Right lobe of liver (tissue), 6 donors: ENCODE results near the gene DCAF11. TPM values are rescaled to one million over a fixed set of nuclear protein-coding genes. Genes with fewer than 3 reads are reported as not detected.

Experiments used
- ATAC-seq, 4 donors: fragments of 200-7000 bp; cut with Tn5 transposase; one replicate each; pipeline ENCODE4 v1.9.1; 2020; ENCODE audit warnings: mild to moderate bottlenecking in 4 of 4, moderate library complexity in 4 of 4
- DNase-seq, 3 donors: peaks; one replicate each; pipeline ENCODE4 v3.0.0-alpha.2; 2020
- H3K27ac ChIP-seq, 3 donors: fragments of 200-600 bp; one replicate each; pipeline ENCODE4 v1.8.0; 2022
- H3K27me3 ChIP-seq, 2 donors: fragments of 200-600 bp; one replicate each; pipeline ENCODE4 v1.8.0; 2022
- H3K36me3 ChIP-seq, 4 donors: fragments of 200-600 bp; sonication (generic) in 1 of 4; one replicate each; pipeline versions ENCODE4 v1.5.1 to v1.8.0; 2017 to 2022; ENCODE audit warnings: control low read depth in 1 of 4
- H3K4me1 ChIP-seq, 4 donors: fragments of 200-600 bp; sonication (generic) in 1 of 4; one replicate each; pipeline versions ENCODE4 v1.5.1 to v1.8.0; 2017 to 2022; ENCODE audit warnings: control low read depth in 1 of 4
- H3K4me3 ChIP-seq, 3 donors: fragments of 200-600 bp; one replicate each; pipeline ENCODE4 v1.8.0; 2022
- H3K9me3 ChIP-seq, 4 donors: fragments of 200-600 bp; sonication (generic) in 1 of 4; one replicate each; pipeline versions ENCODE4 v1.5.1 to v1.8.0; 2017 to 2022; ENCODE audit warnings: control low read depth in 1 of 4
- CTCF ChIP-seq, 4 donors: fragments of 200-600 bp in 3 of 4; fragments of 450-650 bp in 1 of 4; IDR thresholded peaks; one replicate each; pipeline versions ENCODE4 v1.5.1 to v1.8.0; 2016 to 2022; ENCODE audit warnings: antibody characterized with exemption in 4 of 4, mild to moderate bottlenecking in 2 of 4
- POLR2A ChIP-seq: fragments of 450-650 bp; IDR thresholded peaks from one replicate; pipeline ENCODE4 v1.6.1; 2017; ENCODE audit warnings: antibody characterized with exemption, mild to moderate bottlenecking
- WGBS: methylation state at CpG from one replicate; pipeline ENCODE4 v1.1.6; 2018; ENCODE audit warnings: low coverage, low lambda C conversion rate; ENCODE audit not compliant: insufficient coverage; ENCODE audit errors: missing lambda C conversion rate; 5-methylcytosine and 5-hydroxymethylcytosine counted together
- intact Hi-C, 2 donors: fragments of 100-400 bp; cut with DNase I; formaldehyde crosslinking; loops; one replicate each; pipeline versions ENCODE4 v1.11.2 to v1.14.1; 2022
- total RNA-seq, 6 experiments: library from RNA; depleted of rRNA in 2 of 6; stranded (reverse); fragments of >200 nt in 2 of 6; fragmentation: NEBNext Ultra II Directional in 3 of 6; extraction: Animal tissue kit (Norgen Biotek cat#: 25700) in 3 of 6; gene quantifications; one replicate each; pipeline versions ENCODE4 v1.1.0 to v1.2.4, GENCODE V29; 2016 to 2023
- donor health status: DM: no; HTN: yes; CAD: no.
- donor health status: DM: no; HTN: no; CAD: no.
- donor health status: DM: no; HTN: no; CAD: no.
- donor health status: DM: no; HTN: yes; CAD: no.
- donor health status: DM: no; HTN: yes; CAD: no.

The DCAF11 gene
- total RNA-seq, 6 experiments from 2014 or later, result 65.9 to 180 (median 103) TPM

- intact Hi-C loops, result no loop called here
- Histone ChIP-seq H3K4me3 (peak overlapping the region; percentile 50 to 82 (median 82)), H3K4me1 (peaks cover 0 to 22% (median 6%) of the 10 kb centered on the region in 4 donors), H3K36me3 (peaks cover 0 to 43% (median 16%) of the 10 kb centered on the region in 4 donors), H3K27me3 (no peaks in the 10 kb centered on the region), H3K27ac (peak overlapping the region; percentile 88 to 100 (median 89)), H3K9me3 (no peaks in the 10 kb centered on the region)
- no peak for ATAC-seq
- DNase-seq, result no peak
- TF ChIP-seq CTCF (IDR thresholded peaks at IDR 0.05) (no peak), POLR2A (no peak)
- WGBS, result 21% methylated on average over 6 of the region's 6 CpGs
Measured at GRCh38 chr14:24116128-24116814, 1.7 kb downstream of the DCAF11 start.

GRCh38 chr14:24117179-24117578 is 2.6 kb downstream of the DCAF11 start:
- Histone ChIP-seq H3K9me3 (no peaks in the 10 kb centered on the region), H3K27ac (peak overlapping the region in 1 of 3 donors; percentile 100), H3K27me3 (no peaks in the 10 kb centered on the region), H3K4me1 (peaks cover 0 to 22% (median 6%) of the 10 kb centered on the region in 4 donors), H3K36me3 (peaks cover 3 to 52% (median 21%) of the 10 kb centered on the region in 4 donors), H3K4me3 (peak overlapping the region in 2 of 3 donors; percentile 82)
- WGBS, result 23% methylated on average over 3 of the region's 6 CpGs
- intact Hi-C loops, result no loop called here
- ATAC-seq (no peak), DNase-seq (peak; percentile 59 to 84 (median 80))
- no peak for TF ChIP-seq POLR2A
- TF ChIP-seq CTCF (IDR thresholded peaks at IDR 0.05), result no peak

GRCh38 chr14:24119691-24120090 is 5.1 kb downstream of the DCAF11 start:
- DNase-seq, result no peak
- no peak for TF ChIP-seq CTCF (IDR thresholded peaks at IDR 0.05)
- no peak for TF ChIP-seq POLR2A
- ATAC-seq, result no peak
- Histone ChIP-seq H3K4me3 (no peak overlapping the region), H3K27me3 (no peaks in the 10 kb centered on the region), H3K4me1 (peaks cover 0 to 17% (median 4%) of the 10 kb centered on the region in 4 donors), H3K36me3 (peaks cover 3 to 74% (median 27%) of the 10 kb centered on the region in 4 donors), H3K9me3 (no peaks in the 10 kb centered on the region), H3K27ac (no peak overlapping the region)
- 93% methylated on average over 2 of the region's 6 CpGs for WGBS
- intact Hi-C loops, result no loop called here

GRCh38 chr14:24121210-24121609 is 6.6 kb downstream of the DCAF11 start:
- 94% methylated on average over 3 of the region's 8 CpGs for WGBS
- H3K27ac ChIP-seq, result no peak overlapping the region
- H3K27me3 ChIP-seq, result no peaks in the 10 kb centered on the region
- TF ChIP-seq CTCF (IDR thresholded peaks at IDR 0.05), result no peak
- no peak for TF ChIP-seq POLR2A
- no peak overlapping the region for H3K4me3 ChIP-seq
- intact Hi-C loops, result no loop called here
- DNase-seq (no peak), ATAC-seq (no peak)
- no peaks in the 10 kb centered on the region for H3K9me3 ChIP-seq
- peaks cover 3 to 74% (median 27%) of the 10 kb centered on the region in 4 donors for H3K36me3 ChIP-seq
- peaks cover 0 to 14% (median 4%) of the 10 kb centered on the region in 4 donors for H3K4me1 ChIP-seq
